SJSA1 (cell line): Measurements from ENCODE around the gene SPRN. TPM values are rescaled to one million over a fixed set of nuclear protein-coding genes. Genes with fewer than 3 reads are reported as not detected.

Source experiments
- DNase-seq, 2 experiments: peaks; one replicate each; pipeline ENCODE4 v3.0.0-alpha.2; 2015 to 2020; ENCODE audit warnings: low spot score in 2 of 2, low read depth in 1 of 2
- H3K27ac ChIP-seq: fragments of 250-450 bp; sonication (Bioruptor Pico); 2 replicates; pipeline ENCODE4 v1.5.1; 2020; ENCODE audit warnings: mild to moderate bottlenecking, moderate library complexity
- H3K27me3 ChIP-seq: fragments of 250-450 bp; sonication (Bioruptor Pico); replicated peaks from 2 replicates; pipeline ENCODE4 v1.5.1; 2020; ENCODE audit warnings: mild to moderate bottlenecking, moderate library complexity
- H3K36me3 ChIP-seq: fragments of 250-450 bp; sonication (Bioruptor Pico); 2 replicates; pipeline ENCODE4 v1.5.1; 2020; ENCODE audit warnings: mild to moderate bottlenecking
- H3K4me1 ChIP-seq: fragments of 250-450 bp; sonication (Bioruptor Pico); replicated peaks from 2 replicates; pipeline ENCODE4 v1.6.1; 2021; ENCODE audit warnings: mild to moderate bottlenecking
- H3K4me3 ChIP-seq: fragments of 250-450 bp; sonication (Bioruptor Pico); 2 replicates; pipeline ENCODE4 v1.5.1; 2020; ENCODE audit warnings: mild to moderate bottlenecking
- H3K9me3 ChIP-seq: fragments of 250-450 bp; sonication (Bioruptor Pico); replicated peaks from 2 replicates; pipeline ENCODE4 v1.5.1; 2020; ENCODE audit warnings: mild to moderate bottlenecking
- total RNA-seq: library from RNA; depleted of rRNA; stranded (reverse); fragments of >200 nt; shearing (Covaris generic); gene quantifications from 2 replicates; pipeline ENCODE4 v1.2.3, GENCODE V29; 2014

The SPRN gene
- total RNA-seq, 1 experiment from 2014 or later = not detected

DNA sequence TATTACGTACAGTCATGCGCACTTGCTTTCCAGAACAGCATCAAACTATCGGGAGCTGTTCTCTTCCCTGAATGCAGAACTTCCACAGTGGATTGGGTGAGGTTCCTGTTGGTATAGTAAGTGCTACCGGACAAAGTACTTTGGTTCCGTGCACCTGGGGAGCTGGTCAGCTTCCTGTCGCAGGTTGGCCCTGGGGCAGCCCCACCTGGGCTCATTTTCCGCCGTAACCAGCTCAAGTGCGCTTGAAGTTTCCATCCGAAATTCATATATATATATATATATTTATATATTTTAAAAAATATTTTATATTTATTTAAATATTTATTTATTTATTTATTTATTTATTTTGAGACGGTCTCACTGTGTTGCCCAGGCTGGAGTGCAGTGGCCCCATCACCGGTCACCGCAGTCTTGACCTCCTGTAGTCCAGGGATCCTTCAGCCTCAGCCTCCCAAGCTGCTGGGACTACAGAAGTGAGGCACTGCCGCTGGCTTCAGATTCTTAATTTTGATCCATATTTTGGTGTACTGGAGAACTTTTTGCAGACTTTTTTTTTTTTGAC lies 35.9 kb upstream of the SPRN start:
- Histone ChIP-seq H3K36me3 (no peaks in the 10 kb centered on the region), H3K9me3 (peaks cover 6% of the 10 kb centered on the region), H3K27ac (no peak overlapping the region), H3K4me3 (no peak overlapping the region), H3K27me3 (no peaks in the 10 kb centered on the region), H3K4me1 (no peaks in the 10 kb centered on the region)
- DNase-seq = no peak

DNA sequence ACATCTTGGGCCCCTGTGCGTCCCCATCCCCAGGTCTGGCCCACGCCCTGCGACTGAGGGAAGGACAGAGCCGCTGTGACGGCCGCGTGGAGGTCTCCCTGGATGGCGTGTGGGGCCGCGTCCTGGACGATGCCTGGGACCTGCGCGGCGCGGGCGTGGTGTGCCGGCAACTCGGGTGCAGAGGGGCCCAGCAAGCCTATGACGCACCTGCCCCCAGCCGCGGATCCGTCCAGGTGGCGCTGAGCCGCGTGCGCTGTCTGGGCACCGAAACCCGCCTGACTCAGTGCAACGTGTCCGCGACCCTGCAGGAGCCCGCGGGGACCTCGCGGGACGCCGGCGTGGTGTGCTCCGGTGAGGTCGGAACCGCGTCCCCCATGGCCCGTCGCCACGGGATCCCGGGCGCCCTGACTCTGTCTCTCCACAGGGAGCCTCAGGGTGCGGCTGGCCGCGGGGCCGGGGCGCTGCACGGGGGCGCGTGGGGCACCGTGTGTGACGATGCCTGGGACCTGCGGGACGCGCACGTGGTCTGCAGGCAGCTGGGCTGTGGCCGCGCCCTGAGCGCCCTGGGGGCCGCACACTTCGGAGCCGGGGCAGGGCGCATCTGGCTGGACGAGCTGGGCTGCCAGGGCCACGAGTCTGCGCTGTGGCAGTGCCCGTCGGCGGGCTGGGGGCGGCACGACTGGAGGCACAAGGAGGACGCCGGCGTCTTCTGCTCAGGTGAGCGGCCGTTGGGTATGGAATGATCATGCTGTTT lies 35.2 kb upstream of the SPRN start:
- Histone ChIP-seq H3K4me3 (no peak overlapping the region), H3K9me3 (peaks cover 6% of the 10 kb centered on the region), H3K27ac (no peak overlapping the region), H3K27me3 (no peaks in the 10 kb centered on the region), H3K36me3 (no peaks in the 10 kb centered on the region), H3K4me1 (no peaks in the 10 kb centered on the region)
- no peak for DNase-seq

DNA sequence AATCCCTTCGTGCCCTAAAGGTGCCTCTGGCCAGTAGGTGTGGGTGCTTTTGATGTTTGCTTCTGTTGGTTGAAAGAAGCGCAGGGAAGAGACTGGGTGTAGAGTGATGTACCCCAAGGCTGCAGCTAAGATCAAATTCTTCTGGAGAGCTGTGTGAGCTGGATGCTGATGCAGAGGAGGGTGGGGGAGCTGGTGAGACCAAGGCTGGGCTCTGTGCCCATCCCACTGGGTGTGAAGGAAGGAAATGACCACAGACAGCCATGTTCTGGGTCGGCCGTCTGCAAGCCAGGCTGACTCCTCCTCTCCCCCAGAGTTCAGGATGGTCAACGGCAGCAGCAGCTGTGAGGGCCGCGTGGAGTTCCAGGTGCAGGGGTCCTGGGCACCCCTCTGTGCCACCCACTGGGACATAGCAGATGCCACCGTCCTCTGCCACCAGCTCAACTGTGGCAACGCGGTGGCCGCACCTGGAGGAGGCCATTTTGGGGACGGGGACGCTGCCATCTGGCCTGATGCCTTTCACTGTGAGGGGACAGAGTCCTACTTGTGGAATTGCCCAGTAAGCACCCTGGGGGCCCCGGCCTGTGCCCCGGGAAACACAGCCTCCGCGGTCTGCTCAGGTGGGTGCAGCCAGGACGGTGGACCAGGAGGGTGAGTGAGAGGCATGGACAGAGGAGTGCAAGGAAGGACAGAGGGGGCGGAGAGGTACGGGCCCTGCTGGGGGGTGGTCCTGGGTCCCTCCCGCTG lies 34.5 kb upstream of the SPRN start:
- no peaks in the 10 kb centered on the region for H3K36me3 ChIP-seq
- H3K27me3 ChIP-seq = no peaks in the 10 kb centered on the region
- DNase-seq = no peak
- H3K4me3 ChIP-seq = no peak overlapping the region
- H3K4me1 ChIP-seq = no peaks in the 10 kb centered on the region
- no peak overlapping the region for H3K27ac ChIP-seq
- H3K9me3 ChIP-seq = peaks cover 6% of the 10 kb centered on the region

DNA sequence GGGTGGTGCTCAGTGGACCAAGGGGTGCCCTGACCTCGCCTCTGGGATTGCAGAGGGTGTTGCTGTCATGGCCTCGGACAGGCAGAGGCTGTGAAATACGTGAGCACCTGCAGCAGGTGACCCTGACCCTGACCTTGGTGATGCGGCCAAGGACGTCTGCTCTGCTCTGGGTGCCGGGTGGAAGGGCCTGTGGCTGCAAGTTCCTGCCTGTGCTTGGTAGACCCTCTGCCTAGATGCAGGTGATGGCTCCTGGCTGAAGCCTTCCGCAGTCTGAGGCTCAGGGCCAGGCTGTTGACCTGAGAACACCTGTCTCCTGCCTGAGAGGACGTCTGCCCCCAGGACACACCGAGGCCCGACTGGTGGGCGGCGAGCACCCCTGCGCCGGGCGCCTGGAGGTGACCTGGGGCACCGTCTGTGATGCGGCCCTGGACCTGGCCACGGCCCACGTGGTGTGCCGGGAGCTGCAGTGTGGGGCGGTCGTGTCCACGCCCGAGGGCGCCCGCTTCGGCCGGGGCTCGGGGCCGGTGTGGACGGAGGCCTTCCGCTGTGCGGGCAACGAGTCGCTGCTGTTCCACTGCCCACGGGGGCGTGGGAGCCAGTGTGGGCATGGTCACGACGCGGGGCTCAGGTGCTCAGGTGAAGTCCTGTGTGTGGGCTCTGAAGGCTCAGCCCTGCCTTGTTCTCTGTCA lies 33.7 kb upstream of the SPRN start:
- Histone ChIP-seq H3K4me3 (no peak overlapping the region), H3K36me3 (no peaks in the 10 kb centered on the region), H3K4me1 (no peaks in the 10 kb centered on the region), H3K27ac (no peak overlapping the region), H3K27me3 (no peaks in the 10 kb centered on the region), H3K9me3 (peaks cover 6% of the 10 kb centered on the region)
- DNase-seq = no peak

DNA sequence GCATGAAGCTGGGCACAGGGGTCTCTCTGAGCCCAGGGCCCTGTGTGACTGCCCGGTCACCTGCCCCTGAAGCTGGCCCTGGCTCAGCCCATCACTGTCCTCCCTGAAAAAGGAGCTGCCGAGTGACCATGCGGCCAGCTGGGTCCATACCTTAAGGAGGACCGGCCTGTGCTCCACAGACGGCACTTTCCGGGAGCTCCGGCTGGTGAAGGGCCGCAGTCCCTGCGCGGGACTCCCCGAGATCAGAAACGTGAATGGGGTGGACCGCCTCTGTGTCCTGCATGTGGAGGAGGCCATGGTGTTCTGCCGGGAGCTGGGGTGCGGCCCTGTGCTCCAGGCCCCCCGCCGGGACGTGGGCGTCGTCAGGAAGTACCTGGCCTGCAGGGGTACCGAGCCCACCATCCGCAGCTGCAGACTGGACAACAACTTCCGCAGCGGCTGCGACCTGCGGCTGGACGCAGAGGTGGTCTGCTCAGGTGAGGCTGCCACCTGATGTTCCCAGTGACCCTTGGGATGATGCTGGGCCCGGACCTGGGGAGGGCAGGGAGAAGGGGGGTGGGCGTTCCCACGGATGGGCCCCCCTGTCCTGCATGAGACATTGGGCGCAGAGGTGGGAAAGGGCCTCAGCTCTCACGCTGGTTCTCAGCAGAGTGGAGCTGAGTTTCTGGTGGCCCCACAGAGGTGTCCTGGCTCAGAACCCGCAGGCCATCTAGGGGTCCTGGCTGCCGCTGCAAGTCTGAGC lies 32.8 kb upstream of the SPRN start:
- no peaks in the 10 kb centered on the region for H3K27me3 ChIP-seq
- no peak overlapping the region for H3K27ac ChIP-seq
- peaks cover 6% of the 10 kb centered on the region for H3K9me3 ChIP-seq
- no peaks in the 10 kb centered on the region for H3K36me3 ChIP-seq
- H3K4me1 ChIP-seq = no peaks in the 10 kb centered on the region
- no peak for DNase-seq
- H3K4me3 ChIP-seq = no peak overlapping the region

DNA sequence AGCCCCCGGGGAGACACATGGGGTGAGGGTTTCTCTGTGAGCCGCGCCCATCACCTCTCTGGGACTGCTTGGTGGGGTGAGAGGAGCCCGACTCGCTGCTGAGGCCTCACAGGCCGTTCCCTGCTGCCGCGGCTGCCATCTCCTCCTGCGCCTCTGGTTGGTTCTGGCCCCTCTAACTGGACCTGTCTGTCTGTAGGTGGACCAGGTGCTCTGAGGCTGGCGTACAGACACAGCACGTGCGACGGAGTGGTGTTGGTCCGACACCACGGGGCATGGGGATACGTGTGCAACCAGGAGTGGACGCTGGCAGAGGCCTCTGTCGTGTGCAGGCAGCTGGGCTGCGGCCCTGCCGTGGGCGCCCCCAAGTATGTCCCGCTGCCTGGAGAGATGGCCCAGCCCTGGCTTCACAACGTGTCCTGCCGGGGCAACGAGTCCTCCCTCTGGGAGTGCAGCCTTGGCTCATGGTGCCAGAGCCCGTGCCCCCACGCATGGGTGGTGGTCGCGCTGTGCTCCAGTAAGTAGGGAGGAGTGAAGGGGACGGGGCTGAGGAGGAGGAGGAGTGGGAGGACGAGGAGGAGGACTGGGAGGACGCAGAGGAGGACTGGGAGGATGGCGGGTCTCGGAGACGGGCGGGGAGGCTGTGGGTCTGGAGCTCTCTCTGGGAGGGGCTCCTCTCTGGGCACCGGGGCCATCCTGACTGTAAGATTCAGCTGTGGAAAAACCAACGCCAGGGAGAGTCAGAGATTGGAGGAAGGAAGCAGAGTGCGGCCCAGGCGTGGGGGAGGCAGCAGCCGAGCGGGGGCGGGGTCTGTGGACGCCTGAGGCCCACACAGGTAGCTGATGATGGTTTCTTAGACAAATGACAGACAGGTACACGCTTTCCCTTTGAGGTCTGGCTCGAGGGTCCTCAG lies 31.9 kb upstream of the SPRN start:
- Histone ChIP-seq H3K36me3 (no peaks in the 10 kb centered on the region), H3K4me1 (no peaks in the 10 kb centered on the region), H3K27me3 (no peaks in the 10 kb centered on the region), H3K4me3 (no peak overlapping the region), H3K9me3 (peaks cover 6% of the 10 kb centered on the region), H3K27ac (no peak overlapping the region)
- peak in 1 of 2 experiments; percentile 40 for DNase-seq

DNA sequence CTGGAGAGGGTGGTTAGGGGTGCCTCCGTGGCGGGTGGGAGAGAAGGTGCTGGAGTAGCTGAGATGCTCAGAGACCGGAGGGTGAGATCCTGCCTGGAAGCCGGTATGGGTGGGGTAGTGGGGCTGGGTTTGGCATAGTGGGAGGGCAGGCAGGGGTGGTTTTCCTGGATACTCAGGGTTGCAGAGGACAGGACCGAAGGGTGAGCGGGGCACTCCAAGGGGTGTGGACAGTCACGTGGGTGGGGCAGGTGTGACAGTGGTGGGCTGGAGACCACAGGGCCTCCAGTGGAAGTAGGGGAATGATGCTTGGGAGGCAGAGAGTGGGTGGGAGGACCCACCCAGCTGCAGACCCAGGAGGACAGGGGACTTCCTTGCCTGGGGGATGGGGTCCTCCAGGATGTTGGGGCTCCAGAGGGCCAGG lies 31.2 kb upstream of the SPRN start:
- H3K4me1 ChIP-seq = no peaks in the 10 kb centered on the region
- no peak overlapping the region for H3K27ac ChIP-seq
- peak in 1 of 2 experiments; percentile 33 for DNase-seq
- no peaks in the 10 kb centered on the region for H3K36me3 ChIP-seq
- H3K27me3 ChIP-seq = no peaks in the 10 kb centered on the region
- no peak overlapping the region for H3K4me3 ChIP-seq
- H3K9me3 ChIP-seq = peaks cover 6% of the 10 kb centered on the region

DNA sequence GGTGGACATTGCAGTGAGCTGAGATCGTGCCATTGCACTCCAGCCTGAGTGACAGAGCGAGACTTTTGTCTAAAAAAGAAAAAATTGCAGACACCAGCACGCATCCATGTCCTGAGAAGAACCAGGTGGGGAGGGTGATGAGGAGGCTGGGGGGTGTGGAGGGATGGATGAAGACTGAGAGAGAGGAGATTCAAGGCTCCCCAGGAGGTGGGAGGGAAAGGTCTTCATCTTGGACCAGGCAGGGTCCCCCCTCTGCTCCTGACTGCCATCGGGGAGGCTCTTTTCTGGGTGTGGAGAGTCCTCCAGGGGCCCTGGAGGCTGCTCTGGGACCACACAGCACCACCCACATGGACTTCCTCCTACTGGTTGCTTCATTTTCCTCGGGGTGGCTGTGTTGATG lies 30.8 kb upstream of the SPRN start:
- H3K27me3 ChIP-seq = no peaks in the 10 kb centered on the region
- DNase-seq = peak in 1 of 2 experiments; percentile 21
- peaks cover 6% of the 10 kb centered on the region for H3K9me3 ChIP-seq
- no peak overlapping the region for H3K4me3 ChIP-seq
- H3K4me1 ChIP-seq = no peaks in the 10 kb centered on the region
- no peak overlapping the region for H3K27ac ChIP-seq
- no peaks in the 10 kb centered on the region for H3K36me3 ChIP-seq

DNA sequence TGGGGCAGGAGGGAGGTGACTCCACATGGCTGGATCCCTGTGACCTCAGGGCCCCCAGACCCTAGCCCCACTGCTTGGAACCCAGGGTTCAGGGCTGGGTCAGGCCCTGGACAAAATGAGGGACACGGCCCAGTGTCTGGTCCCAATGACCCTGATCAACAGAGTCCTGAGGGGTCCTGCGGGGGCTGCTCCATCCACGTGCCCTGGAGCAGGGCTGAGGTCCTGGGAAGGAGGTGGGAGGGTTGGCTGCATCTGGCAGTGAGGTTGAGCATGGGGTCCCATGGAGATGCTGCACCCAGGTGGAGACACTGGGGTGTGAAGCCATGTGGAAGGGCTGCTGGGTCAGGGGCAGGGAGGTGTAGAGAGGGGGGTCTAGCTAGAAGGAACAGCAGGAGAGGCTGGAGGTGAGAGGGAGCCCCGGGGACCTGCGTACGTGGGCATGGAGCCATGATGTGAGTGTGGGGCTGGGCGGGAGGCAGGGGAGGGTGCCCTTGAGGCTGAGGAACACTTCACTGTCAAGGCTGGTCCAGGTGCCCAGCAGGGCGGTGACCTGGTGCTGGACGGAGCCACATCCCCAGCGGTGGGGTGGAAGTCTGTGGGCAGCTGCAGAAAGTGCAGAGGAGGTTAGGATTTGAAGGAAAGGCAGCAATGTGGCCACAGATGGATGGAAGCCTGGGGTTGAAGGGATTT lies 29.9 kb upstream of the SPRN start:
- no peaks in the 10 kb centered on the region for H3K4me1 ChIP-seq

DNA sequence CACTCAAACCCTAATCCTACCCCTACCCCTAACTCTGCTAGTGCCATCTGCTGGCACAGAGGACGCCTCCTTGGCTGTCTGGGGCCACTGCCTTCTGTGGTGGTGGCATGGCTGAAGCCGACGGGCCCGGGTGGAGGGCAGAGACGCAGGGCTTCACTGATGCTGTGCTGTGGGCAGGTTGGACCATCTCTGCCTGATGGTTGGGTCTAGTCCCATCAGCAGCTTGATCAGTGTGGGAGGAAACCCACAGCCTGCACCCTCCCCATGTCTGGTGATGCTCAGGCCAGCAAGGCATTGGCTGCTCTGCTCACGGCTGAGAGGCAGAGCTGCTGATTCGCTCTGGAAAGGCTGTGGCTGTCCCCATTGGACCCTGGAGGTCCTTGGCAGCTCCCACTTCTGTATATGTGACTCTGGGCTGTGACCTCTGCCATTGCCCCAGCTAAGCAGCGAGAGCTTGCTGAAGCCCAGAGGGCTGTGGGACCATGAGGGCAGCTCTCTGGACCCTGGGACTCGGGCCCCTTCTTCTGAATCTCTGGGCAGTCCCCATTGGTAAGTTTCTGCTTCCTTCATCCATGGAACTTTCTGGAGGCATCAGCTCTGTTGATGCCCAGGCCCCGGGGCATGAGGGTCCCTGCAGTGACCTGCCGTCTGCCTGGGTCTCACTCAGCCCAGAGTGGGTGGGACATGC lies 29.2 kb upstream of the SPRN start, which contains the start of gene SCART1:
Gene SCART1, plus strand, starts transcription at position 430 of the 688 bp plus-strand sequence. Its CDS starts 53 bp downstream, at position 483.
- Histone ChIP-seq H3K9me3 (peaks cover 6% of the 10 kb centered on the region), H3K36me3 (no peaks in the 10 kb centered on the region), H3K4me1 (no peaks in the 10 kb centered on the region), H3K4me3 (no peak within 1 kb of the TSS), H3K27me3 (no peaks in the 10 kb centered on the region), H3K27ac (no peak within 1 kb of the TSS)
- DNase-seq = peak in 1 of 2 experiments; percentile 32

More for the DNA sequence above, 29.9 kb upstream of the SPRN start:
- Histone ChIP-seq H3K36me3 (no peaks in the 10 kb centered on the region), H3K27ac (no peak overlapping the region), H3K4me3 (no peak overlapping the region), H3K27me3 (no peaks in the 10 kb centered on the region), H3K9me3 (peaks cover under 1% of the 10 kb centered on the region)
- peak in 1 of 2 experiments; percentile 36 for DNase-seq

DNA sequence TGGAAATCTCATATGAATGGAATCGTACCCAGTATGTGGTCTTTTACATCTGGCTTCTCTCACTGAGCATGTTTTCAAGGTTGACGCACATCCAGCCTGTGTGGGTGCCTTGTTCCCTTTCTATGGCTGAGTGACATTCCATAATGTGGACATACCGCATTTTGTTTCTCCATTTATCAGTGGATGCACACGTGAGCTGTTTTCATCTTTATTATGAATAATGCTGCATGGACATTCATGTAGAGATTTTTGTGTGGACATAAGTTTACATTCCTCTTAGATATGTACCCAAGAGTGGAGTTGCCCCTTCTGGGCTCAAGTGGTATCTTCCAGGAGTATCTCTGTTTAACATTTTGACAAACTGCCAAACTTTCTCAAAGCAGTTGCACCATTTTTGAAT lies 28.0 kb upstream of the SPRN start:
- no peak overlapping the region for H3K27ac ChIP-seq
- DNase-seq = no peak
- H3K36me3 ChIP-seq = no peaks in the 10 kb centered on the region
- no peaks in the 10 kb centered on the region for H3K27me3 ChIP-seq
- H3K4me1 ChIP-seq = no peaks in the 10 kb centered on the region
- H3K9me3 ChIP-seq = peaks cover 12% of the 10 kb centered on the region
- H3K4me3 ChIP-seq = no peak overlapping the region
